Thyroid gland (tissue), 4 donors: ENCODE data around the gene ACTR3C. TPM values are rescaled to one million over a fixed set of nuclear protein-coding genes. Genes with fewer than 3 reads are reported as not detected.
A peak's percentile ranks its signal among the peaks of the same experiment; 100 is the strongest.

Experiments used
- DNase-seq, 2 donors: peaks; one replicate each; pipeline ENCODE4 v3.0.0-alpha.2; 2019
- H3K27ac ChIP-seq, 3 donors: fragments of 200-600 bp; sonication (generic); 1 replicate in 2 of 3; 2 replicates in 1 of 3; pipeline ENCODE4 v1.5.1; 2016 to 2019; ENCODE audit warnings: mild to moderate bottlenecking in 1 of 3, moderate library complexity in 1 of 3
- H3K27me3 ChIP-seq: fragments of 200-600 bp; sonication (generic); one replicate; pipeline ENCODE4 v1.5.1; 2019
- H3K36me3 ChIP-seq, 2 donors: fragments of 200-600 bp; sonication (generic); one replicate each; pipeline ENCODE4 v1.5.1; 2016 to 2019
- H3K4me1 ChIP-seq, 2 donors: fragments of 200-600 bp; sonication (generic); one replicate each; pipeline ENCODE4 v1.5.1; 2017 to 2019
- H3K4me3 ChIP-seq, 3 donors: fragments of 200-600 bp; sonication (generic); replicated peaks in 1 of 3; 1 replicate in 2 of 3; 2 replicates in 1 of 3; pipeline ENCODE4 v1.5.1; 2016; ENCODE audit warnings: mild to moderate bottlenecking in 1 of 3
- H3K9me3 ChIP-seq: fragments of 200-600 bp; sonication (generic); one replicate; pipeline ENCODE4 v1.5.1; 2017
- CTCF ChIP-seq, 6 experiments: fragments of 200-600 bp in 3 of 6; fragments of 450-650 bp in 3 of 6; sonication (generic) in 3 of 6; IDR thresholded peaks; one replicate each; pipeline ENCODE4 v1.5.1; 2016 to 2019; ENCODE audit warnings: antibody characterized with exemption in 6 of 6, mild to moderate bottlenecking in 2 of 6, inconsistent platforms in 1 of 6, moderate library complexity in 1 of 6
- POLR2A ChIP-seq, 2 donors: fragments of 450-650 bp; IDR thresholded peaks; one replicate each; pipeline ENCODE4 v1.6.1; 2017; ENCODE audit warnings: antibody characterized with exemption in 2 of 2, mild to moderate bottlenecking in 2 of 2, moderate library complexity in 1 of 2
- WGBS, 2 donors: methylation state at CpG; one replicate each; pipeline ENCODE4 v1.1.5; 2017; 5-methylcytosine and 5-hydroxymethylcytosine counted together
- intact Hi-C: fragments of 100-400 bp; cut with DNase I; formaldehyde crosslinking; loops from one replicate; pipeline ENCODE4 v1.15.1; 2023
- total RNA-seq, 4 donors: library from RNA; depleted of rRNA; stranded (reverse); fragments of >200 nt; gene quantifications; one replicate each; pipeline ENCODE4 v1.2.3, GENCODE V29; 2016

The ACTR3C gene
- total RNA-seq, 4 donors from 2014 or later: 11.7 to 34.8 (median 23.0) TPM

- Histone ChIP-seq H3K36me3 (no peaks in the 10 kb centered on the region), H3K27ac (no peak overlapping the region), H3K4me1 (peaks cover 0 to 4% of the 10 kb centered on the region in 2 donors), H3K27me3 (no peaks in the 10 kb centered on the region), H3K9me3 (no peaks in the 10 kb centered on the region), H3K4me3 (no peak overlapping the region)
- intact Hi-C loops: loop anchor here (5.0 kb wide), 1 partner anchor 66 kb away; no protein-coding TSS in a partner anchor
- no peak for TF ChIP-seq POLR2A (IDR thresholded peaks at IDR 0.05)
- peak; percentile 26 to 75 (median 50) for TF ChIP-seq CTCF (IDR thresholded peaks at IDR 0.05)
- WGBS, 2 donors: 34 to 39% methylated on average over 6 of the region's 6 CpGs
- DNase-seq: no peak
Observed at GRCh38 chr7:150356265-150356897, 33.0 kb upstream of the ACTR3C start.

GRCh38 chr7:150355666-150356059 is 32.3 kb upstream of the ACTR3C start:
- TF ChIP-seq POLR2A (IDR thresholded peaks at IDR 0.05) (no peak), CTCF (IDR thresholded peaks at IDR 0.05) (no peak)
- no peaks in the 10 kb centered on the region for H3K27me3 ChIP-seq
- H3K27ac ChIP-seq: no peak overlapping the region
- peaks cover 0 to 4% of the 10 kb centered on the region in 2 donors for H3K4me1 ChIP-seq
- WGBS, 2 donors: 89 to 97% methylated on average over 1 of the region's 1 CpG
- intact Hi-C loops: loop anchor here (5.0 kb wide), 1 partner anchor 67 kb away; no protein-coding TSS in a partner anchor
- no peak for DNase-seq
- H3K36me3 ChIP-seq: no peaks in the 10 kb centered on the region
- H3K9me3 ChIP-seq: no peaks in the 10 kb centered on the region
- no peak overlapping the region for H3K4me3 ChIP-seq

DNA sequence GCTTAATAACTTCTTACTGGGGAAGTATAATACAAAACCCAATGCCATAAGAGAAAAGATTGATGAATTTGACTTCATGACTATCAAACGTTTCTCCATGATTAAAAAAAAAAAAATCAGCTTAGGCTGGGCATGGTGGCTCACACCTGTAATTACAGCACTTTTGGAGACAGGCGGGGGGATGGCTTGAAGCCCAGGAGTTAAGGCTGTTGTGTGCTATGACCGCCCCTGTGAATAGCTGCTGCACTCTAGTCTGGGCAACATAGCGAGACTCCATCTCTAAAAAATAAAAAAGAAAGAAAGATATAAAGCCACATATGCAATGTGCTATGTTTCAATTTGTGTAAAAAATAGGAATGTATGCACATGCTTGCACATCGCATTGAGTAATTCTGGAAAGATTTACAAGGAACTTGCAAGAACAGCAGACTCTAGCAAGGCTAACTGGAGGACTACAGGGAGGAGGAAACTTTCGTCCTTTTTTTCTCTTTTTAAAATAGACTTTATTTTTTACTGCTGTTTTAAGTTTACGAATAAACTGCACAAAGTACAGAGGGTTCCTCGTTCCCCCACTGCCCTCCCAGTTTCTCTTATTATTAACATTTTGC is 28.3 kb upstream of the ACTR3C start:
- Histone ChIP-seq H3K27ac (no peak overlapping the region), H3K4me3 (no peak overlapping the region), H3K36me3 (no peaks in the 10 kb centered on the region), H3K9me3 (no peaks in the 10 kb centered on the region), H3K27me3 (no peaks in the 10 kb centered on the region), H3K4me1 (peaks cover 0 to 2% of the 10 kb centered on the region in 2 donors)
- no peak for DNase-seq
- TF ChIP-seq POLR2A (IDR thresholded peaks at IDR 0.05) (no peak), CTCF (IDR thresholded peaks at IDR 0.05) (no peak)
- 70 to 74% methylated on average over 8 of the region's 8 CpGs for WGBS, 2 donors
- intact Hi-C loops: no loop called here

DNA sequence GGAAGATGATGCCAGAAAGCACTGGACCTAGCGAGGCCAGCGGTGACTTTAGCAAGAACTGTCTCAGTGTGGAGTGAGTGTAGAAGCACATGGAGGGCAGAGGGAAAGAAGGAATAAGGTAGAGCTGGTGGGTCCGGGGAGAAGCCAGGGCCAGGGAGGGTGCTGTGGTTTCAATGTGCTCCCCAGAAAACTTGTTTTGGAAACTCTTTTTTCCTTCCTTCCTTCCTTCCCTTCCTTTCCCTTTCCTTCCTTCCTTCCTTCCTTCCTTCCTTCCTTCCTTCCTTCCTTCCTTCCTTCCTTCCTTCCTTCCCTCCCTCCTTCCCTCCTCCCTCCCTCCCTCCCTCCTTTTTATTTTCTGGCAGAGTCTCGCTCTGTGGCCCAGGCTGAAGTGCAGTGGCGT is 23.6 kb upstream of the ACTR3C start:
- H3K27me3 ChIP-seq: no peaks in the 10 kb centered on the region
- DNase-seq: no peak
- no peaks in the 10 kb centered on the region for H3K9me3 ChIP-seq
- H3K36me3 ChIP-seq: no peaks in the 10 kb centered on the region
- WGBS, 2 donors: 77 to 92% methylated on average over 5 of the region's 5 CpGs
- peaks cover 0 to 3% of the 10 kb centered on the region in 2 donors for H3K4me1 ChIP-seq
- H3K4me3 ChIP-seq: no peak overlapping the region
- no peak for TF ChIP-seq CTCF (IDR thresholded peaks at IDR 0.05)
- TF ChIP-seq POLR2A (IDR thresholded peaks at IDR 0.05): no peak
- intact Hi-C loops: no loop called here
- H3K27ac ChIP-seq: no peak overlapping the region

DNA sequence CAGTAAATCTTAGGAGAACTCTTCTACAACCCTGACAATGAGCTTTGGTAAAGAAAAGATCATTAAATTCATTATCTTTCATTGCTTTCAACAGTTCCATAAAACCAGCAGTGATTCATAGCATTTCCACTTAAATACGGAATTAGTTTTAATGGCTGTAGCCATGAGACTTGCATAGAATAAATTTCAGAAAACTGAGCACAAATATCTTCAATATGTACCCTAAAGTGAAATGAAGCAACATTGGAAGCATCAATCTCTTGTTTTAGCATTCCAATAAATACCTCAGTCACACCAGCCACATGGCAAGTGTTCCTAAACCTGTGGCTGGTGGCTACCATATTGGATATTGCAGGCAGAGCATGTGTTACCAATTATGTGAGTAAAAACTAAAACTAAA is 21.7 kb upstream of the ACTR3C start:
- H3K27ac ChIP-seq: no peak overlapping the region
- H3K9me3 ChIP-seq: no peaks in the 10 kb centered on the region
- intact Hi-C loops: no loop called here
- H3K4me3 ChIP-seq: no peak overlapping the region
- peaks cover 14 to 19% of the 10 kb centered on the region in 2 donors for H3K4me1 ChIP-seq
- TF ChIP-seq POLR2A (IDR thresholded peaks at IDR 0.05) (no peak), CTCF (IDR thresholded peaks at IDR 0.05) (no peak)
- no peaks in the 10 kb centered on the region for H3K36me3 ChIP-seq
- no peaks in the 10 kb centered on the region for H3K27me3 ChIP-seq
- 87 to 88% methylated on average over 1 of the region's 1 CpG for WGBS, 2 donors
- DNase-seq: no peak
